ENCODE results near the gene APEH.

APEH gene

DNA sequence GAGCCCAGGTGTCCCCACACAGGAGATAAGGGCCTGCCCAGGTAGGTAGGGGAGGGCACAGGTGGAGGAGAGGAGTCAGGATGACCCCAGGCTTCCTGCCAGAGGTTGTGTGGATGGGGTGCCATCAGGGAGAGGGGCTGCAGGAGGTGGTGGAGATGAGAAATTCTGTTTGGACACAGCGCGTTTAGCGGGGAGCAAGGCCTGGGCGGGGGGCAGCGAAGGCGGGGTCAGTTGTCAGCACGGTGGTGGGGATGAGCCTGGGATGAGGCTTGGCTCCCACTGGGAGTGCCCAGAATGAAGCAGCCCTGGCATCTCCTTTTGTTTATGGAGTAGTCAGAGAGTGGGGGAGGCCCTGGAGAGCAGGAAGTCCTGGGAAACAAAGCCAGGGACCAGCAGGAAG lies 29.8 kb downstream of the APEH start:
- DNase-seq (ENCODE audit: low read depth), result no peak
- TF ChIP-seq, protein P1, sequence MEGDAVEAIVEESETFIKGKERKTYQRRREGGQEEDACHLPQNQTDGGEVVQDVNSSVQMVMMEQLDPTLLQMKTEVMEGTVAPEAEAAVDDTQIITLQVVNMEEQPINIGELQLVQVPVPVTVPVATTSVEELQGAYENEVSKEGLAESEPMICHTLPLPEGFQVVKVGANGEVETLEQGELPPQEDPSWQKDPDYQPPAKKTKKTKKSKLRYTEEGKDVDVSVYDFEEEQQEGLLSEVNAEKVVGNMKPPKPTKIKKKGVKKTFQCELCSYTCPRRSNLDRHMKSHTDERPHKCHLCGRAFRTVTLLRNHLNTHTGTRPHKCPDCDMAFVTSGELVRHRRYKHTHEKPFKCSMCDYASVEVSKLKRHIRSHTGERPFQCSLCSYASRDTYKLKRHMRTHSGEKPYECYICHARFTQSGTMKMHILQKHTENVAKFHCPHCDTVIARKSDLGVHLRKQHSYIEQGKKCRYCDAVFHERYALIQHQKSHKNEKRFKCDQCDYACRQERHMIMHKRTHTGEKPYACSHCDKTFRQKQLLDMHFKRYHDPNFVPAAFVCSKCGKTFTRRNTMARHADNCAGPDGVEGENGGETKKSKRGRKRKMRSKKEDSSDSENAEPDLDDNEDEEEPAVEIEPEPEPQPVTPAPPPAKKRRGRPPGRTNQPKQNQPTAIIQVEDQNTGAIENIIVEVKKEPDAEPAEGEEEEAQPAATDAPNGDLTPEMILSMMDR (IDR thresholded peaks at IDR 0.05; ENCODE audit: low read depth, low read length, missing control alignments), result no peak
- no peak overlapping the region for H3K4me3 ChIP-seq (ENCODE audit: low read depth, low read length)

DNA sequence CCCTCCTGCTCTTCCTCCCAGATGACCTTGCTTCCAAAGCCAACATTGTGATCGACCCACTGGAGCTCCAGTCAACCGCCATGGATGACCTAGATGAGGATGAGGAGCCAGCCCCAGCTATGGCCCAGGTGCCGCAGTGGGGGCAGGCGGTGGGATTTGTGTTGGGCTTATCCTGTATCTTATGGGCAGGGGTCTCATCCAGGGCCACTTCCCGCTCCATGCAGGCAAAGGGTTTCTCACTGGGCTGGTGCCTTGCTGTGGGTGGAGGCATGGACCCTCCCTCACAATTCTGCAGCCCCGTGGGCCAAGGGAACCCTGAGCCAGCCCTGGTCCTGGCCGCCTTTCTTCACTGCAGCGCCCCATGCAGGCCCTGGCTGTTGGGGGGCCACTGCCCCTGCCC lies 30.5 kb downstream of the APEH start:
- TF ChIP-seq, protein P1 (IDR thresholded peaks at IDR 0.05; ENCODE audit: low read depth, low read length, missing control alignments), result no peak
- no peak overlapping the region for H3K4me3 ChIP-seq (ENCODE audit: low read depth, low read length)
- DNase-seq (ENCODE audit: low read depth), result no peak

GRCh38 chr3:49705390-49705960 lies 31.3 kb downstream of the APEH start:
- TF ChIP-seq, protein P1 (IDR thresholded peaks at IDR 0.05; ENCODE audit: low read depth, low read length, missing control alignments), result no peak
- DNase-seq (ENCODE audit: low read depth), result no peak
- H3K4me3 ChIP-seq (ENCODE audit: low read depth, low read length), result no peak overlapping the region

DNA sequence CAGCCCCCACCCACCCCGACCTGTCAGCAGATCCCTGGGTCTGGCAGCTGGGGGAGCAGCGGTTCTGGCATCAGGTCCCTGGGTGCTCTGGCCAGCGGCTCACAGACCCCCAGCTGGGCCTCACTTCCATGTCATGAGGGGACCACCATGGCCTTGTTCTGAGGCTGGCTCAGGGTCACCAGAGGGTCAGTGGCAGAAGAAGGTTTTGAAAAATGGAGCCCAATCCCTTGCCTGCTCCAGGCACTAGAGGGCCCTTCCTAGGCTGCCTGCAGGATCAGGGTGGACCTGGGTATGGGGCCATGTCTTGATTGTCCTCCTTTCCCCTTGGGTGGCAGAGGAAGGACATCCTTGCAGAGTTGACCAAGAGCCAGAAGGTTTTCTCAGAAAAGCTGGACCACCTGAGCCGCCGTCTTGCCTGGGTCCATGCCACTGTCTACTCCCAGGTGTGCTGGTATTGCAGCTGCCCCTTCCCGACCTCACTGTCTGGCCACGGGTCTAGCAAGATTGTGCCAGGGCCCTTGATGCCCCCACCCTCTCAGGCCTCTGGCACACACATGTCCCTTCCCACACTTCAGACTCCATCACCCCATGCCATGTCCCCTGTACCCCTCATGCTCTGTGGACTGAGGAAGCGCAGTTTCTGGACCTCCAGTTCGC lies 32.4 kb downstream of the APEH start:
- TF ChIP-seq, protein P1 (IDR thresholded peaks at IDR 0.05; ENCODE audit: low read depth, low read length, missing control alignments), result no peak
- no peak overlapping the region for H3K4me3 ChIP-seq (ENCODE audit: low read depth, low read length)
- DNase-seq (ENCODE audit: low read depth), result no peak

GRCh38 chr3:49707113-49707480 lies 32.9 kb downstream of the APEH start:
- H3K4me3 ChIP-seq (ENCODE audit: low read depth, low read length), result no peak overlapping the region
- TF ChIP-seq, protein P1 (IDR thresholded peaks at IDR 0.05; ENCODE audit: low read depth, low read length, missing control alignments), result no peak
- DNase-seq (ENCODE audit: low read depth), result no peak

- DNase-seq (ENCODE audit: low read depth), result no peak
- no peak overlapping the region for H3K4me3 ChIP-seq (ENCODE audit: low read depth, low read length)
- TF ChIP-seq, protein P1 (IDR thresholded peaks at IDR 0.05; ENCODE audit: low read depth, low read length, missing control alignments), result no peak
Measured at GRCh38 chr3:49709852-49710251, 35.7 kb downstream of the APEH start.

GRCh38 chr3:49711489-49711888 lies 37.3 kb downstream of the APEH start:
- TF ChIP-seq, protein P1 (IDR thresholded peaks at IDR 0.05; ENCODE audit: low read depth, low read length, missing control alignments), result no peak
- no peak for DNase-seq (ENCODE audit: low read depth)

More at GRCh38 chr3:49711489-49711888, 37.3 kb downstream of the APEH start:
- no peak overlapping the region for H3K4me3 ChIP-seq (ENCODE audit: low read depth, low read length)

All from GM12864 (cell line).